Ovary (tissue), 9 donors: ENCODE data around the gene SPATA33. TPM values are rescaled to one million over a fixed set of nuclear protein-coding genes. Genes with fewer than 3 reads are reported as not detected.
"Not testable (repeated sequence)": the region's sequence is repeated elsewhere in the genome, so short reads cannot be mapped to it uniquely, and the experiment has no call there.

Source experiments
- DNase-seq, 5 donors: peaks; one replicate each; pipeline ENCODE4 v3.0.0-alpha.2; 2019 to 2020
- H3K27ac ChIP-seq, 2 donors: fragments of 200-600 bp; one replicate each; pipeline versions ENCODE4 v1.5.1 to v1.8.0; 2019 to 2022
- H3K27me3 ChIP-seq: fragments of 200-600 bp; one replicate; pipeline ENCODE4 v1.8.0; 2022
- H3K36me3 ChIP-seq: fragments of 200-600 bp; sonication (generic); one replicate; pipeline ENCODE4 v1.5.1; 2019
- H3K4me1 ChIP-seq: one replicate; pipeline ENCODE4 v1.8.1; 2013; ENCODE audit warnings: mild to moderate bottlenecking, moderate library complexity; ENCODE audit not compliant: insufficient read depth
- H3K4me3 ChIP-seq: fragments of 200-600 bp; sonication (generic); one replicate; pipeline ENCODE4 v1.5.1; 2017
- H3K9me3 ChIP-seq, 2 donors: fragments of 200-600 bp in 1 of 2; sonication (generic) in 1 of 2; one replicate each; pipeline versions ENCODE4 v1.5.1 to v1.8.1; 2013 to 2019; ENCODE audit warnings: mild to moderate bottlenecking in 1 of 2, moderate library complexity in 1 of 2
- CTCF ChIP-seq, 3 donors: fragments of 450-650 bp in 2 of 3; fragments of 200-600 bp in 1 of 3; IDR thresholded peaks; one replicate each; pipeline versions ENCODE4 v1.5.1 to v1.8.0; 2016 to 2022; ENCODE audit warnings: antibody characterized with exemption in 3 of 3, mild to moderate bottlenecking in 1 of 3
- EP300 ChIP-seq: sonication (generic); formaldehyde crosslinking; IDR thresholded peaks from one replicate; pipeline ENCODE4 v1.6.1; 2017; ENCODE audit warnings: antibody characterized with exemption
- POLR2A ChIP-seq: fragments of 450-650 bp; IDR thresholded peaks from one replicate; pipeline ENCODE4 v1.6.1; 2017; ENCODE audit warnings: antibody characterized with exemption, mild to moderate bottlenecking, moderate library complexity
- WGBS, 3 donors: extraction: QIAGEN DNeasy Blood & Tissue Kit in 1 of 3; methylation state at CpG; one replicate each; pipeline versions ENCODE4 v1.1.5 to v1.1.7; 2013 to 2017; 5-methylcytosine and 5-hydroxymethylcytosine counted together
- intact Hi-C, 4 donors: fragments of 100-400 bp; cut with DNase I; formaldehyde crosslinking; loops; one replicate each; pipeline versions ENCODE4 v1.11.0 to v1.15.1; 2022 to 2023
- polyA plus RNA-seq, 2 donors: library from polyadenylated mRNA; stranded (reverse); fragments of 200-250 nt in 1 of 2; fragments of 350-450 nt in 1 of 2; fragmentation: Illumina TruSeq in 1 of 2; extraction: RNeasy Lipid Tissue Mini Kit (QIAGEN cat#74804) in 1 of 2; gene quantifications; one replicate each; pipeline ENCODE4 v1.2.3, GENCODE V29; 2013 to 2014
- total RNA-seq, 7 donors: library from RNA; depleted of rRNA in 2 of 7; stranded (reverse); fragments of >200 nt in 2 of 7; fragmentation: NEBNext Ultra II Directional in 3 of 7; extraction: Animal tissue kit (Norgen Biotek cat#: 25700) in 3 of 7; gene quantifications; one replicate each; pipeline versions ENCODE4 v1.1.0 to v1.2.4, GENCODE V29; 2016 to 2023
- donor health status: DM: no; HTN: no; CAD: no; lungs with moderate emphysema.
- donor health status: DM: no; HTN: no; CAD: no.
- donor health status: Bipolar disorder and iron deficiency.
- donor health status: DM: yes; HTN: yes; CAD: no.
- donor health status: DM: no; HTN: no; CAD: no.
- donor health status: DM: yes; HTN: yes; CAD: no.

Gene SPATA33
- total and polyA plus RNA-seq, 9 donors: 1.5 to 8.2 (median 4.7) TPM

DNA sequence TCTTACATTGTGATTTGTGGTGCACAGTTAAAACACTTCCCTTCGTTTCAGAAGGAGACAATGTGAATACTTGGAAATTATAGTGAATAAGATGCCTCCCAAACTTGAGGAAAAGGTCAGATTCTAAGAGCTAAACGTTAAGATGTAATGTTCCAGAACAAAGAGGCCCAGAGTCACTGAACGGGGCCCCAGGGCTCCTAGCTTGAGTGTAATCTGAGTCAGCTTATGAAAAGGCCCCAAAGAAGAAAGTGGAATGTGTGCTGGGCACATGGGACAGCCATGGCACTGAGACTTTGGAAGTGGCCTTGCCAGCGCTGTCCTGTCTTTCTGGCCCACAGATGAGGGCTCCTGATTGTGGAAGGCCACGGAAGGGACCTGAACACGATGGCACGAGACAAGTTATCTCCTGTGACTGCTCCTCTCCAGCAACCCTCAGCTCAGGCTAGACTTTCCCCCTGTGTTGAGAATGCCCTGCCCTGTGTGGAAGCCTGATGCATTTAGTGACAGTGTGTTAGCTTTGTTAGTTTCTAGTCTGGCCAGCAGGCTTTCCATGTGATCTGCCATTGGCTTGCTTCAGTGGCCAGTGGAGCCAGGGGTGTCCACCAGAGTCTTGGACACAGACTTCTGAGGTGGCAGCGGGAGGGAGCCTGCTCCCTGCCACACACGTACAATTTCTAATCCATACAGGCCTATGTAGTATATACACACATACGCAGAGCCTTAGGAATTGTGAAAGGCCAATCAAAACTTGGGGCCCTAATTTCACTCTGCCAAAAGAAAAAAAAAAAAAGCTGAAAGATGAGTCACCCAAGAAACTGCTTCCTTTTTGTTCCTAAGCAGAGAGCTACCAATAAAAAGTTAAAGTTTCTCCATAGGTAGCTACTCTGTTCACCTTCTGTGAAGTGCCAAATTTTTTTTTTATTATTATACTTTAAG, 13.1 kb downstream of the SPATA33 start:
- H3K36me3 ChIP-seq: no peaks in the 10 kb centered on the region

DNA sequence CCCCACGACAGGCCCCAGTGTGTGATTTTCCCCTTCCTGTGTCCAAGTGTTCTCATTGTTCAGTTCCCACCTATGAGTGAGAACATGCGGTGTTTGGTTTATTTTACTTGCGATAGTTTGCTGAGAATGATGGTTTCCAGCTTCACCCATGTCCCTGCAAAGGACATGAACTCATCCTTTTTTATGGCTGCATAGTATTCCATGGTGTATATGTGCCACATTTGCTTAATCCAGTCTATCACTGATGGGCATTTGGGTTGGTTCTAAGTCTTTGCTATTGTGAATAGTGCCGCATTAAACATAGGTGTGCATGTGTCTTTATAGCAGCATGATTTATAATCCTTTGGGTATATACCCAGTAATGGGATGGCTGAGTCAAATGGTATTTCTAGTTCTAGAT, 13.9 kb downstream of the SPATA33 start:
- H3K36me3 ChIP-seq, H3K27me3 ChIP-seq, H3K4me1 ChIP-seq, H3K4me3 ChIP-seq, intact Hi-C loops, DNase-seq, H3K27ac ChIP-seq, H3K9me3 ChIP-seq: not testable (repeated sequence)
- WGBS, 3 donors: 94 to 97% (median 94%) methylated on average over 4 of the region's 4 CpGs

More for the DNA sequence above, 13.1 kb downstream of the SPATA33 start:
- WGBS, 3 donors: 83 to 85% (median 83%) methylated on average over 10 of the region's 10 CpGs
- no peaks in the 10 kb centered on the region for H3K9me3 ChIP-seq
- no peaks in the 10 kb centered on the region for H3K4me1 ChIP-seq
- TF ChIP-seq EP300 (no peak), POLR2A (no peak), CTCF (IDR thresholded peaks at IDR 0.05) (no peak)
- DNase-seq: no peak
- H3K27ac ChIP-seq: no peak overlapping the region
- intact Hi-C loops: no loop called here
- no peaks in the 10 kb centered on the region for H3K27me3 ChIP-seq
- no peak overlapping the region for H3K4me3 ChIP-seq

DNA sequence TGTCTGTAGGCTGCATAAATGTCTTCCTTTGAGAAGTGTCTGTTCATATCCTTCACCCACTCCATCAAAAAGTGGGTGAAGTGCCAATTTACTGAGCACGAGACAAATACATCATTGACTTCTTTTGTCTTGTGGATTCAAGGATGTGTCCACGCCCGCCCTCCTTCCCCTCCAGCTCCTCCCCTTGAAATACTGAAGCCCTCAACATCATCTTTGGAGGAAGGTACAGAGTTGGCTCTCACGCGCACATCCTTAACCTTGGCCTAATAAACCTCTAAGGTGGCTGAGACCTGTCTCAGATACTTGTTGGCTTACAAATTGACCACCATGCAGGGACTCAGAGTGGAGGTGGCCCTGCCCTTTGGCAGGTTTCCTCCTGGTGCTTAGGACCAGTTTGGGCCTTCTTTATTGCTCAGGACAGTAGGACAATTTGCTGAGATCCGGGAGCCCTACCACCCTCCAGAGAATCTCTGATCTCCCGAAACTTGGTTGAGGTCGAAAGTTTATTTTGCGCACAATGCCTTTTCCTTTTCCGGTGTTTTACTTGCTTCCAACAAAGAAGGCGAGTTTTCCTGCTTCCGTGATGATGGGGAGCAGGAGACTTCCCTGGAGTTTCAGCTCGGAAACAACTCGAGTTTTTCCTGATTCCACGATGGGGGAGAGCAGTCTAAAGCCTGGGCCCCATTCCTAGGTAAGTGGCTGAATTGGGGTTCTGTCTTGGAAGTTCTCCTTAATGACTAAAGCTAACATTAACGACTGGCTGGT, 14.7 kb downstream of the SPATA33 start:
- WGBS, 3 donors: 88 to 92% (median 90%) methylated on average over 16 of the region's 16 CpGs
- Histone ChIP-seq H3K27me3 (no peaks in the 10 kb centered on the region), H3K27ac (no peak overlapping the region), H3K9me3 (no peaks in the 10 kb centered on the region), H3K4me1 (no peaks in the 10 kb centered on the region), H3K36me3 (no peaks in the 10 kb centered on the region), H3K4me3 (no peak overlapping the region)
- DNase-seq: no peak
- intact Hi-C loops: no loop called here
- TF ChIP-seq POLR2A (no peak), CTCF (IDR thresholded peaks at IDR 0.05) (no peak), EP300 (no peak)

DNA sequence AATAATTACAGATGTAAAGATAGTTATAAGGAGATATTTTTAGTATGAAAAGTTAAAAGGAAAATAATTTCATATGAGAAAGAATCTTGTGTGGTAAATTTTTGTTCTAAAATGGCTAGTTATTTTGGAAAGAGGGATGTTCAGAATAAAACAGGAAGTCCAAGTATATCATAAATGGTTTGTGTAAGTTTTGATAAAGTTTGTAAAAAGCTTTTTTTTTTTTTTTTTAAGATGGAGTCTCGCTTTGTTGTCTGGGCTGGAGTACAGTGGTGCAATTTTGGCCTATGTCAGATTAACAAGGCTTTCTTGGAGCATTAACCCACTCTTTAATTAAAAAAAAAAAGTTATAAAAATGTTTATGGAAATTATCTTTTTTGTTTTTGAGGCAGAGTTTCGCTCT, 20.6 kb downstream of the SPATA33 start:
- 92 to 99% (median 95%) methylated on average over 2 of the region's 2 CpGs for WGBS, 3 donors
- intact Hi-C loops: no loop called here

More for the DNA sequence above, 20.6 kb downstream of the SPATA33 start:
- Histone ChIP-seq H3K27ac (no peak overlapping the region), H3K36me3 (no peaks in the 10 kb centered on the region), H3K27me3 (no peaks in the 10 kb centered on the region), H3K4me1 (no peaks in the 10 kb centered on the region), H3K4me3 (no peak overlapping the region), H3K9me3 (no peaks in the 10 kb centered on the region)
- no peak for TF ChIP-seq CTCF (IDR thresholded peaks at IDR 0.05)
- no peak for TF ChIP-seq EP300
- TF ChIP-seq POLR2A: no peak
- DNase-seq: no peak
